Keratinocyte (primary cell): ENCODE data around the gene BMPR1B.

Source experiments
- EZH2 ChIP-seq: IDR thresholded peaks from one replicate; pipeline ENCODE4 v1.6.1; 2012; ENCODE audit warnings: inconsistent platforms, mild to moderate bottlenecking, low read length, moderate library complexity
- TF ChIP-seq, protein P1 (sequence below), 3 experiments: IDR thresholded peaks in 1 of 3; conservative IDR thresholded peaks in 1 of 3; optimal IDR thresholded peaks in 1 of 3; 2 replicates in 2 of 3; 3 replicates in 1 of 3; pipeline versions ENCODE3 to v1.5.1; 2011; ENCODE audit warnings: low read length in 3 of 3, mild to moderate bottlenecking in 3 of 3, moderate library complexity in 2 of 3, control low read depth in 1 of 3, inconsistent platforms in 1 of 3; ENCODE audit not compliant: insufficient read depth in 2 of 3; ENCODE audit errors: extremely low read depth in 1 of 3

DNA sequence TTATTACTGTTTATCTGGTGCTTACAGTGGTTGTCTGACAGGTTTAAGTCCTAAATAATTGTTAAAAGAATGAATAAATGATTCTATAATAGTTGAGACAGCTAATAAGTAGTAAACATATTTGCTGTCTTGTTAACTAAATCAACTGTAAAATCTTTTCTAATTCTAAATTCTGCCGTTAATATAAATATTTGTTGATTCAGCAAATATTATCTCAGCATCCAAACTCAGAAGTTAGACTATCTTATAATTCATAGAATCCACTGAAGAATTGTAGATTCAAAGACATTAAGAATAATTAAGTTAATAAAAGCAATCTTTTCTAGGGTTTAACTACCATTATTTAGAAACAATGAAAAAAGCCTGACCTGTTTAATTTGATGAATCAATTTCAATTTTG, 256.3 kb downstream of the BMPR1B start:
- TF ChIP-seq, protein P1, sequence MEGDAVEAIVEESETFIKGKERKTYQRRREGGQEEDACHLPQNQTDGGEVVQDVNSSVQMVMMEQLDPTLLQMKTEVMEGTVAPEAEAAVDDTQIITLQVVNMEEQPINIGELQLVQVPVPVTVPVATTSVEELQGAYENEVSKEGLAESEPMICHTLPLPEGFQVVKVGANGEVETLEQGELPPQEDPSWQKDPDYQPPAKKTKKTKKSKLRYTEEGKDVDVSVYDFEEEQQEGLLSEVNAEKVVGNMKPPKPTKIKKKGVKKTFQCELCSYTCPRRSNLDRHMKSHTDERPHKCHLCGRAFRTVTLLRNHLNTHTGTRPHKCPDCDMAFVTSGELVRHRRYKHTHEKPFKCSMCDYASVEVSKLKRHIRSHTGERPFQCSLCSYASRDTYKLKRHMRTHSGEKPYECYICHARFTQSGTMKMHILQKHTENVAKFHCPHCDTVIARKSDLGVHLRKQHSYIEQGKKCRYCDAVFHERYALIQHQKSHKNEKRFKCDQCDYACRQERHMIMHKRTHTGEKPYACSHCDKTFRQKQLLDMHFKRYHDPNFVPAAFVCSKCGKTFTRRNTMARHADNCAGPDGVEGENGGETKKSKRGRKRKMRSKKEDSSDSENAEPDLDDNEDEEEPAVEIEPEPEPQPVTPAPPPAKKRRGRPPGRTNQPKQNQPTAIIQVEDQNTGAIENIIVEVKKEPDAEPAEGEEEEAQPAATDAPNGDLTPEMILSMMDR (optimal IDR thresholded peaks at IDR 0.05 in 1 of 3, IDR thresholded peaks at IDR 0.05 in 1 of 3, conservative IDR thresholded peaks at IDR 0.05 in 1 of 3; ENCODE audit: extremely low read depth in 1 of 3, insufficient read depth in 2 of 3, low read length in 3 of 3), result no peak
- TF ChIP-seq EZH2, result no peak
